ENCODE measurements around the gene FAT4. TPM values are rescaled to one million over a fixed set of nuclear protein-coding genes. Genes with fewer than 3 reads are reported as not detected.

FAT4 gene
- total RNA-seq, 2 donors from 2014 or later, result 3.3 to 3.6 TPM

- ATAC-seq (no peak), DNase-seq (no peak)
- H3K27me3 ChIP-seq, result no peaks in the 10 kb centered on the region
- H3K36me3 ChIP-seq (replicated peaks in 1 of 2; ENCODE audit: insufficient read depth in 1 of 2, low read depth in 2 of 2), result no peaks in the 10 kb centered on the region
- no peak overlapping the region for H3K27ac ChIP-seq
- no peak overlapping the region for H3K4me3 ChIP-seq
- WGBS, 2 donors, result 64 to 72% methylated on average over 2 of the region's 2 CpGs
- no peaks in the 10 kb centered on the region for H3K4me1 ChIP-seq
- TF ChIP-seq POLR2A (IDR thresholded peaks at IDR 0.05), result no peak
- TF ChIP-seq CTCF (IDR thresholded peaks at IDR 0.05), result no peak
- intact Hi-C loops (cut with DNase I), result no loop called here
- no peaks in the 10 kb centered on the region for H3K9me3 ChIP-seq
Observed at GRCh38 chr4:125331116-125331515, 16.4 kb downstream of the FAT4 start.

- WGBS, 2 donors, result 28 to 44% methylated on average over 1 of the region's 1 CpG
- Histone ChIP-seq H3K27me3 (no peaks in the 10 kb centered on the region), H3K4me3 (no peak overlapping the region), H3K27ac (no peak overlapping the region), H3K9me3 (no peaks in the 10 kb centered on the region), H3K4me1 (no peaks in the 10 kb centered on the region), H3K36me3 (replicated peaks in 1 of 2; ENCODE audit: insufficient read depth in 1 of 2, low read depth in 2 of 2) (no peaks in the 10 kb centered on the region)
- TF ChIP-seq POLR2A (IDR thresholded peaks at IDR 0.05), result no peak
- TF ChIP-seq CTCF (IDR thresholded peaks at IDR 0.05), result no peak
- ATAC-seq, result no peak
- intact Hi-C loops (cut with DNase I), result no loop called here
- DNase-seq, result no peak
Observed at GRCh38 chr4:125334926-125335325, 20.2 kb downstream of the FAT4 start.

GRCh38 chr4:125338814-125339213 lies 24.1 kb downstream of the FAT4 start:
- no peaks in the 10 kb centered on the region for H3K9me3 ChIP-seq
- DNase-seq (no peak), ATAC-seq (no peak)
- no peak overlapping the region for H3K27ac ChIP-seq
- intact Hi-C loops (cut with DNase I), result no loop called here
- no peak for TF ChIP-seq POLR2A (IDR thresholded peaks at IDR 0.05)
- no peak for TF ChIP-seq CTCF (IDR thresholded peaks at IDR 0.05)
- no peaks in the 10 kb centered on the region for H3K27me3 ChIP-seq
- no peak overlapping the region for H3K4me3 ChIP-seq
- H3K36me3 ChIP-seq (replicated peaks in 1 of 2; ENCODE audit: insufficient read depth in 1 of 2, low read depth in 2 of 2), result no peaks in the 10 kb centered on the region
- 50 to 60% methylated on average over 4 of the region's 4 CpGs for WGBS, 2 donors
- no peaks in the 10 kb centered on the region for H3K4me1 ChIP-seq

GRCh38 chr4:125344198-125344597 lies 29.4 kb downstream of the FAT4 start:
- intact Hi-C loops (cut with DNase I), result no loop called here
- no peaks in the 10 kb centered on the region for H3K27me3 ChIP-seq
- TF ChIP-seq CTCF (IDR thresholded peaks at IDR 0.05), result no peak
- no peak for TF ChIP-seq POLR2A (IDR thresholded peaks at IDR 0.05)
- H3K4me1 ChIP-seq, result no peaks in the 10 kb centered on the region
- no peak overlapping the region for H3K27ac ChIP-seq
- H3K9me3 ChIP-seq, result no peaks in the 10 kb centered on the region
- H3K4me3 ChIP-seq, result no peak overlapping the region
- H3K36me3 ChIP-seq (replicated peaks in 1 of 2; ENCODE audit: insufficient read depth in 1 of 2, low read depth in 2 of 2), result no peaks in the 10 kb centered on the region
- ATAC-seq, result no peak
- DNase-seq, result no peak
- 43 to 48% methylated on average over 2 of the region's 2 CpGs for WGBS, 2 donors

GRCh38 chr4:125346616-125347015 lies 31.9 kb downstream of the FAT4 start:
- H3K27ac ChIP-seq, result no peak overlapping the region
- TF ChIP-seq CTCF (IDR thresholded peaks at IDR 0.05) (no peak), POLR2A (IDR thresholded peaks at IDR 0.05) (no peak)
- intact Hi-C loops (cut with DNase I), result no loop called here
- no peaks in the 10 kb centered on the region for H3K36me3 ChIP-seq (replicated peaks in 1 of 2; ENCODE audit: insufficient read depth in 1 of 2, low read depth in 2 of 2)
- no peak for ATAC-seq
- DNase-seq, result no peak
- H3K9me3 ChIP-seq, result no peaks in the 10 kb centered on the region
- no peaks in the 10 kb centered on the region for H3K27me3 ChIP-seq
- WGBS, 2 donors, result 49 to 69% methylated on average over 4 of the region's 4 CpGs
- H3K4me1 ChIP-seq, result no peaks in the 10 kb centered on the region
- H3K4me3 ChIP-seq, result no peak overlapping the region
